Measurements from ENCODE around the gene SLC44A5.
"Not testable (repeated sequence)": the region's sequence is repeated elsewhere in the genome, so short reads cannot be mapped to it uniquely, and the experiment has no call there.

The SLC44A5 gene
- total RNA-seq, result 0 to 0.42 (median 0.11) reads per million in 18 experiments

DNA sequence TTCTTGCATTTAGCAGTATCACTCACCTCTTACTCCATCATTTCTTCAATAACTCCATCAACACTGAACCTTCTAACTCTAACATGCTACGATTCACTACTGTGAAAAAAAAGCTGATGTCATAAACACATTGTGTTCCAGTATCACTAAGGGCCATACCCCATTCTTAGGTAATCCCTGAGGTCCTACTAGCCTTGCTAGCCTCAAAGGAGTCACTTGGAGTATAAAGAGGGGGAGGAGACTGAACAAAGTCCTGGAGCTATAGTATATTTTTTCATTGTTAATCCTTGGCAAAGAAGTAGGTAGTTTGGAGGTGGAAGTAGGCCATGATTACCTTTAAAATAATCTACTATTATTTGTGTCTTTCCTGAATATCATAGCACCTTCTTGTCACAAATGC is at the start of gene SLC44A5:
Gene SLC44A5 (minus strand): TSS at position 101 of the 400 bp plus-strand sequence. CDS start 69,667 bp downstream, outside the sequence.
- DNase-seq, result no peak

DNA sequence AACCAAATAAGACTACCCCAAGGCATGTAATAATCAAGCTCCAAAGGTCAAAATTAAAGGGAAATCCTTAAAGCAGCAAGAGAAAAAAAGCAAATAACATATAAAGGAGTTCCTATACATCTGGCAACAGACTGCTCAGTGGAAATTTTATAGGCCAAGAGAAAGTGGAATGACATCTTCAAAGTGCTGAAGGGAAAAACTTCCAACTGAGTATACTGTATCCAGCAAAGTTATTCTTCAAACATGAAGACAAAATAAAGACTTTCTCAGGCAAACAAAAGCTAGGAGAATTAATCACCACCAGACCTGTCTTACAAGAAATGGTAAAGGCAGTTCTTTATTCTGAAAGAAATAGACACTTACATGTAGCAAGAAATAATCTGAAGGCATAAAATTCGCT is 45.0 kb upstream of the SLC44A5 start:
- no peak for DNase-seq

DNA sequence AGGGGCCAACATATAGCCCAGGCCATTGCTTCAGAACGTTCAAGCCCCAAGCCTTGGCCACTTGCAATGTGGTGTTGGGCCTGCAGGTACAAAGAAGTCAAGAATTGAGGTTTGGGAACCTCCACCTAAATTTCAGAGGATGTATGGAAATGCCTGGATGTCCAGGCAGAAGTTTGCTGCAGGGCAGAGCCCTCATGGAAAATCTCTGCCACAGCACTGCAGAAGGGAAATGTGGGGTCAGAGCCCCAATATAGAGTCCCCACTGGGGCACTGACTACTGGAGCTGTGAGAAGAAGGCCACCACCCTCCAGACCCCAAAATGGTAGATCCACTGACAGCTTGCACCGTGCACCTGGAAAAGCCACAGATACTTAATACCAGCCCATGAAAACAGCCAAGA is 36.3 kb upstream of the SLC44A5 start:
- DNase-seq, result not testable (repeated sequence)

DNA sequence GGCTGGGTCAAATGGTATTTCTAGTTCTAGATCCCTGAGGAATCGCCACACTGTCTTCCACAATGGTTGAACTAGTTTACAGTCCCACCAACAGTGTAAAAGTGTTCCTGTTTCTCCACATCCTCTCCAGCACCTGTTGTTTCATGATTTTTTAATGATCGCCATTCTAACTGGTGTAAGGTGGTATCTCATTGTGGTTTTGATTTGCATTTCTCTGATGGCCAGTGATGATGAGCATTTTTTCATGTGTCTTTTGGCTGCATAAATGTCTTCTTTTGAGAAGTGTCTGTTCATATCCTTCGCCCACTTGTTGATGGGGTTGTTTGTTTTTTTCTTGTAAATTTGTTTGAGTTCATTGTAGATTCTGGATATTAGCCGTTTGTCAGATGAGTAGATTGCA is 34.2 kb upstream of the SLC44A5 start:
- DNase-seq, result not testable (repeated sequence)

DNA sequence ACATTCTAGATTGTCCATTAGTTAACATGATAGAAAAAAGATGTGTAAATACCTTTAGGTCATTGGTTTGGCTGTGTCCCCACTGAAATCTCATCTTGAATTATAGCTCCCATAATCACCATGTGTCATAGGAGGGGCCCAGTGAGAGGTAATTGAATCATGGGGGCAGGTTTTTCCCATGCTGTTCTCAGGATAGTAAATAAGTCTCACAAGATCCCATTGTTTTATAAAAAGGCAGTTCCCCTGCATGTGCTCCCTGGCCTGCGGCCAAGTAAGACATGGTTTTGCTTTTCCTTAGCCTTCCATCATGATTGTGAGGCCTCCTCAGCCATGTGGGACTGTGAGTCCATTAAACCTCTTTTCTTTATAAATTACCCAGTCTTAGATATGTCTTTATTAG is 32.5 kb upstream of the SLC44A5 start:
- no peak for DNase-seq

DNA sequence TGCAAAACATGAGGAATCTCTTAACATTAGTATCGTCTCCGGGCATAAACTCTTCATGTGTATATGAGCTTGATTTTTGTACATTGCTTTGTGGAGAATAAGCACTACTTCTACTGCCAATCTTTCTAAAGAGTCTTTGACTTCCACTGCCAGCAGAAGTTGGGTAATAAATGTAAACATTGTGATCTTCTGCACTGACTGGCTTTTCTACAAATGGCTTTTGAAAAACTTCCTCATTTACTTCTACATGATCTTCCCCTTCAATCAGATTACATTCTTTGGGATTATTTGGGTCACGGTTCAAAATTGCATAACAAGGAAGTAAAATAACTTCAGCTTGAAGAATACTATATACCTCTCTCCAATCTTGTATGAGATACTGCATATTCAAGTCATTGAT is 30.4 kb upstream of the SLC44A5 start:
- peak in 1 of 2 donors; percentile 16 for DNase-seq

DNA sequence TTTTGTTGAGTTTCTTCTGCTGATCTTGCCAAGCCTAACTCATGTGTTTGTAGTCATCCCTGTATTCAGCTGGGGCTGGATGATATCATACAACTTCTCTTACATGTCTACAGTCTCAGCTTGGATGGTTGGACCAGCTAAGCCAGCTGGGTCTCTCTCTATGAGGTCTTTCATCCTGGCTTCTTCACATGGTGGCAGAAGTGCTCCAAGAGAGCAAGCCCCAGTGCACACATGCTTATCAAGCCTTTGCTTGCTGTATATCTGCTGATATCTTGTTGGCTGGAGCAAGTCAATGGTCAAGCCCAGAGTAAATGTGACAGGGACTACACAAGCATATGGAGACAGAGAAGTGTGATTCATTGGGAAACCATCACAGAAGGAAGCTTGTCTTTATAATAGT is 29.2 kb upstream of the SLC44A5 start:
- DNase-seq, result no peak

DNA sequence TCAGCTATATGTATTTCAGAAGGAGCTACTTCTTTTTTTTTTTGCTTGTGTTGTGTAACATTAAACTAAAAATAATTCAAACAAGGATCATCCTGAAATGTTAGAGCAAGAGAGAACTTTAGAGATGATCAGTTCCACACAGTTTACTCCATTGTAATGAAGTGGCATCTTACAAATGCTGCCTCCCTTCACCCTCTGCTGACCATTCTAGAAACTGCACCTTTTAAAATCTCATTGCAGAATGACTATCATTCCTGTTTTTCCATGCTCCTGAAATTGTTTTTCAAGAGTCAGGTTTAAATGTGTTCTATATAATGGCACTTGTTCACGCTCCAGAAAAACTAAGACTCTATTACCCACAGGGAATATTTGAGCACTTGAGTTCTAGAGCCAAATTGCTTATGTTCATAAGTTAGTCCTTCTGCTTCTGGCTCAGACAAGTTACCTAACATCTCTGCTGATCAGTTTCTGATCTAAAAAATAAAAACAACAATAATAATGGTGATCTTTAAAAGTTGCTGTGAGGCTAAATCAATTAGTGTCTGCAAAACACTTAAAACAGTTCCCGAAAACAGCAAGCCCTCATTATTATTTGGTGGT is 21.5 kb upstream of the SLC44A5 start:
- peak; percentile 30 to 31 for DNase-seq

DNA sequence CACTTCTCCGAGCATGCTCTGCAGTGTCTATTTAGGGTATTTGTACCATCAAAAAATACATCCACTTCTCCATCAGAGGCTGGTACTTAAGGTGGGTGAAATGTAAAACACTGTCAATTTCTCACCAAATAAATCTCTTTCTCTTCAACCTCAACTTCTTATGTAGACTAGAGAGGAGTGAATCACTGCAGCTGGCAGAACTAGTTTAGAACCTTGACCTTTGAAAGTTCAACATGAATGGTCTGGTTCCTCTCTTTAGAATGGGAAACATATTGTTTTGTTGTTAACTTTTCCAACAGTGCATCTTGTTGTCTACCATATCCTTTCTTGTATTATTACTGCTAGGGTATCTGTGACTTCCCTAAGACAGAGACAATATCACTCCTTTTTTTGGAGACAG is 20.1 kb upstream of the SLC44A5 start:
- DNase-seq, result no peak

DNA sequence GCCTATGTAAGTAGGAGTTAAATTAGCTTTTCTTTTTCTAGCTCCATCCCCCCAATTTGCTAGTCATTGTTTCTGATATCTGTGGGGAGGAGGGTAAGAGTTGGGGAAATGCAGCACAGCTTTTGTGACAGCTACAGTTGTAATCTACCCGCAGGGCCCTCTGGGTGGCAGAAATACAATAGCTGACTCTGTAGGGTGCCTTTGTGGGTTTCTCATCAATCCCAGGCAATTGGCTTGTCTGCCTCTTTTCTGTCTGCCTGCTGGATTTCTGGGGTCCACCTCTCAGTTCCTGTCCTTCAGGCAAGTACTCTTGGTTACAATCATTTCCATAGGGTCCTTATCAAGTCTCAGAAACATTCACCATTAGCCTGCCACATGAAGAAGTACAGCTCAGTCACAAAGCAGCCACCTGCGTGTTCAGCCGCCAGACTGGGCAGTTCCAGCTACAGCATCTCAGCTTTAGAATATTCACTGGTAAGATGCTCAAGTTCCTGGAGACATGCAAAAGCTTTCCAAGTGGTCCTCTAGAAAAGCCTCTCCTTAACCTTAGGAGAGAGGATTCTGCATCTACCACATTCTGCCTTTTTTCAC is 19.2 kb upstream of the SLC44A5 start:
- DNase-seq, result no peak

DNA sequence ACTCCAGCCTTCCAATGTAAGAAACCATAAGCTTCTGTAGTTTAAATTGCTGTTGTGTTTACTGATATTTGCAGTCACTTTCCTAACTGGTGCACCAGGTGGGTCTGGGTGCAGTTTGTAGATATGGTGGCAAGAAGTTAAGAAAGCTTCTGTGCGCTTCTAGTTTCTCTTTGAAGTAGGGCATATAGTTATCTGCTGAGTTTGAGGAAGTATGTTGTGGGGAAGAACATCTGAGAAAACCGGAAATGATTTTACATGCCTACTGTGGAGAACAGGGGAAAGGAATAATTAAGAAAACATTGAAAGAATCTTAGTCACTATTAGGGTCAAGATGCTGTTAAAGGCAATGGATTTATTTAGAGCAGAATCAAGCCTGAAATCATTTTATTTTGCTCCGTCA is 14.9 kb upstream of the SLC44A5 start:
- no peak for DNase-seq

DNA sequence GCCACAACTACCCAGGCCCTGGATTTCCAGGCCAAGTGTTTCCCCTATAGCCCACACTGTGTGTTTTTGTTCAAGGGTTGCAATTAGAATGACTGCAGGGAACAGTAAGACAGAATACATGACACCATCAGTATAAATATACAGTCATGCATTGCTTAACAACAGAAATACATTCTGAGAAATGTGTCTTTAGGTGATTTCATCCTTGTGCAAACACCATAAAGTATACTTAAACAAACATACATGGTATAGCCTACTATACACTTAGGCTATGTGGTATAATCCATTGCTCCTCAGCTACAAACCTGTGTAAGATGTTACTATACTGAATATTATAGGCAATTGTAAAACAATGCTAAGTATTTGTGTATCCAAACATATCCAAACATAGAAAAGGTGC is 7.5 kb upstream of the SLC44A5 start:
- DNase-seq, result no peak

DNA sequence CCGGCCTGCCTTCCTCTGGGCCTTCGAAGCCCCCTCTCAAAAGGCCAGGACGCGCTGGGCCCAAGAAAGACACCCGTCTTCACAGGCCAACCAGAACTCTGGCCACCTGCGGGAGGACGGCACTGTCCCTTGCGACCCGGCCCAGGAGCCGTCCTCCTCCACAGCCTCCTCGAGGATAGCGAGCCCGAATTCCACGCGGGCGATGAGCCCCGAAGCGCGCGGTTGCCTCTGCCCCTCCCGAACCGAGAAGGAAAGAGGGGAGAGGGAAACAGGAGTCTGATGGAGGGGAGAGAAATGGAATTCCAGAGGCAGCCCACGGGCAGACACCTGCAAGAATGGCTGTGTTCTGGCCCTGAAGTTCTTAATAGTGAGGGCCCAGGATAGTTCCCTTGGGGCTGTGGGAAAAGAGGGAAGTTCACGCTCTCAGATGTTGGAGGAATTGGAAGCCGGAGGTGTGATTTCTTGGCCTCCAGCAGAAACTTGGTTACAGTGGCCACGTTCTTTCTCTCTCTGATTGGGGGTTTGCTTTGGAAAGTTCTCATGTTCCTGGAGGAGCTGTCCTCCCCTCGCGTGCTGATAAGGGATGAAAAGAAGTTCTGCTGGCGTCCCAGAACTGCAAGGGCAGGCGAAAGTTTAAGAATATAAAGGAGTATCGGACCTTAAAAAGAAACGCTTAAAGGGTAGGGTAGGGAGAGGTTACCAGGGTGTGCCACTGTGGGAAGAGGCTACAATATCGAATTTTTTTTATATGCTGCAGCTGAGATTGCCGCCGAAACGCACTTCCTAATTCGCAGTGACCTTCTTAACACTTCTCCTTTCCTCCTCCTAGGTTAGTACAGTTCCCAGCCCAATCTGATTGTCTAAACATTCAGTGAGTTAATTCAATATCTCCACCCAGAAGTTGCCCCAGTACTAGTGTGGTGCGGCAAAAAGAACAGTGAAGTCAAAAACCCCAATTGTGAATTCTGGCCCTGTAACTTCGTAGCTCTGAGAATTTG is 5.8 kb upstream of the SLC44A5 start:
- DNase-seq, result no peak

DNA sequence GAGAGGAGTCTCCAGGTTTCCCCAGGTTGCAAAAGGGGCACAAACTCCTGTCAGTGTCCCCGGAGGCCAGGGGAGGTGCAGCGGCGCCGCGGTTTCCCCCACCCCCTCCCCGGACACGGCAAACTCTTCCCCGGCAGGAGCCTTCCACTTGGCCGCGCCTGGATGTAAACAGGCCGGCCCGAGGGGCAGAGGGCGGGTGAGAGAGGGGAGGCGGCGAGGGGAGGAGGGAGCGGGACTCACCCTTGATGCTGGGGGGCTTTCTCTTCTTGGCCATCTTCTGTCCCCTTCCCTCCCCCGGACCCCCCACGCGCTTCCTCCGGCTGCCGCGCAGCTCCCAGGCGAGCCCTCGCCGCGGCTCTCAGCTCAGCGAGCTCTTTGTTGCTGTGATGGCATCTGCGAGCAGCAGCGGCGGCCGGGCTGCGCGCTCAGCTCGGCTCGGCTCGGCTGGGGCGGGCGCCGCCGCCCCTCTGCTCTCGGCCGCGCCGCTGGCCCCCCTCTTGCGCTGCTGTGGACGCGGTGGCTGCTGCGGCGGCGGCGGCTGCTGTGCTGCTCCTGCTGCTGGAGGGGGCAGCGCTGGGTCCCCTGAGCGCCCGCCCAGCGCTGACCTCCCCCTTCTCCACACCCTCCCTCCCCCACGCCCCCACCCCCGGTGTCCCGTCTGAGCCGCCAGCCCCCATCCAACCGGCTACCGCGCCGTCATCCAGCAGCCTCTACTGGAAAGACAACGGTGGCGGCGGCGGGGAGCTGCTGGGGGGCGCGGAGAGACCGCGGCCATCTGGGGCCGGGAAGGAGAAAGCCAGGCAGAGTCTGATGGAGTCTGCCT is 4.9 kb upstream of the SLC44A5 start:
- DNase-seq, result no peak

DNA sequence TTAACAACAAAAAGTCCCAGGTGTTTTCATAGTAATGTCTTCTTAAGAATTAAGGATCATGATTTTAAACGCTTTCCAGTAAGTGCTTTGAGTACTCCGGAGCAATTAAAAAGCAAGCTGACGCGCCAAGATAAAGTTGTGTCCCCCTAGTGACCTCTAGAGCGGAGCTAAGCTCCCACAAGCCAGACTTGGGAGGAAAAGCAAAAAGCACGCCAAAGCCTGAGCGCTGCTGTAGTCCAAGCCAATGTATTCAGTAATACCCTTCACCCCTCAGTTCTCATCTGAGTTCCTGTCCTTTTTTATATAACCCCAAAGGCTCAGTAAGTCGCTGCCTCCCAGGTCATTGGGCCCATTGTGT is 3.5 kb upstream of the SLC44A5 start:
- DNase-seq, result no peak

DNA sequence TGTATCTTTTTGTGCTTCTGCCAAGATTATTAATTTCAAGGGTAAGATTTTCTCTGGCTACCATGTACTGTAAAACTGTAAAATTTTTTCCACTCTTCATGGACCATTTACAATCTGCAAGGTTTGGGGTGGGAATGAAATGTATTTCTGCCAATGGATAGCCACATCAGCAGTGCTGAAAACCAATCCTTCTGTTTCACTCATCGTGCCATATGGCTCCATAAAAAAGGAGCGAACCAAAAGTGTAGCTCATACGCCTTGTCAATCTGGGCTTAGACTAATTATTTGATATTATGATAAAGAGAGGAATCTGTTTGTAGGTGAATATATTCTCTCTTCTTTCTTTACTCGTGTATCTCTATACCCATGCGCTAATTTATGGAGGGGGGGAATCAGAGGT is 3.0 kb upstream of the SLC44A5 start:
- no peak for DNase-seq

DNA sequence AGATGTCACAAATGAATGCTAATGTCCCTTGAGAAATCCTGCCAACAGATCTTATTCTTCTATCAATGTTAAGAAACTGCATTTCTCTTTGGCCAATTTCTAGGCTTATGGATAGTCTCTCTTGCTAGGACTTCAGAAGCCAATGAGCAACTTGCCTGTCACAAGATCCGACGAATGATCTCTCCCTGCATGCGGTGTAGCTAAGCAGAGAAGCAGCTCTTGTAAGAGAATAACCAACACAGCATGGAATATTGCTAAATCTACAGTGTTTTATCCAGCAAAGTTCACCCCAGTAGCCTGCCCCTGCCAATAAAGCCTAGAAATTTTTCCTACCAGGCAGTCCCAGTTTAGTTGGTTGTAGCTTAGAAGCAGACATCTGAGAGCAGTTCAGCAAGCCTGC is 2.1 kb upstream of the SLC44A5 start:
- no peak for DNase-seq

DNA sequence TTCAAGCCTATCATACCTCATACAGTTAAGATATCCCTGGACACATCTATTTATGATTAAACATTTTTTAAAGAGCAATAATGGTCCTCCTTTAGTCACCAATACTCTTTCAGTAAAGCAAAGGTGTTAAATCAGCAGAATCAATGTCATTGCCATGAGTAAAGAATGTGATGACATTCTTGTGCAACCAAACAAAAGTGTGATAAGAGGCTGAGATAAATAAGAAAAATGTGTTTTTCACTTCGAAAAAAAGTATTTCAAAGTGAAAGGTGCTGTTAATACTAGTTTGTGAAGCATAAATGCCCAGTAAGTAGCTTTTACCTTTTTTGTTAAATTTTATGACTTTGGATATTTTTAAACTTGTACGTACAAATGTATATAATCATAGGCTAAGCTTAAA is 8.4 kb downstream of the SLC44A5 start:
- DNase-seq, result no peak

DNA sequence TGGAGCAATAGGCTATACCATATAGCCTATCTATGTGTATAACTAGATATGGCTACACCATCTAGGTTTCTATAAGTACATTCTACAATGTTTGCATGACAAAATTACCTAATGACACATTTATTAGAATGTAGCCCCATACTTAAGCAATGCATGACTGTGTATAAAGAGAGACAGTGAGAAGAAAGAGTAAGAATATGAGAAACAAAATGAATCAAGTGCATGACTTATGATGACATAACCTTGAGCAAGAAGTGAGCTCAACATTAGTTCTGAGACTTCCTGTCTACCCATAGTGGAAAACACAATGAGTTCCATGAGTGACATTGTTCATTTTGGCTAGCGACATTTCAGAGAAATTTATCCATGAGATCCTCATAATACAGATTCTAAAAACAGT is 10.1 kb downstream of the SLC44A5 start:
- DNase-seq, result no peak

DNA sequence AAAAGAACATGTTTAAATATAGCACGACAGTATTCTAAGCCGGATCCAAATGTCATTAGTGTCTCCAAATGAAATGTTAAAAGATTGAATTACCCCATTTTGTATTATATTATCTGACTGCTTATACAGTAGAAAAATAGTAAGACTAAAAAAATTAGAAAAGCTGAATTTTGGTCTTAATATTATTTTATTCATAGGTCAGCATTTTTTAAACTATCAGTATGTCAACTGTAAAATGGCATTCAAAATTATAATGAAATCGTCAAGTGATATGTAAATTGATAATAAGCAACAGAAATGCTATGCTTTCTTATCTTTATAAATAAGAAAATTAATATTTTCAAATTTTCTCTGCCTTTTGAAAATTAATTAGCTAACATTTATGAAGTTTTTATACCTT is 16.6 kb downstream of the SLC44A5 start:
- no peak for DNase-seq

DNA sequence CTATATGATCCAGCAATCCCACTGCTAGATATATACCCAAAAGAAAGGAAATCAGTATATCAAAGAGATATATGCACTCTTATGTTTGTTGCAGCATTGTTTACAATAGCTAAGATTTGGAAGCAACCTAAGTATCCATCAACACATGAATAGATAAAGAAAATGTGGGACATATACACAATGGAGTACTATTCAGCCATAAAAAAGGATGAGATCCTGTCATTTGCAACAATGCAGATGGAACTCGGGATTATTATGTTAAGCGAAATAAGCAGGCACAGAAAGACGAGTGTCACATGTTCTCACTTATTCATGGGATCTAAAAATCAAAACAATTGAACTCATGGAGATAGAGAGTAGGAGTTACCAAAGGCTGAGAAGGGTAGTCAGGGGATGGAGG is 17.5 kb downstream of the SLC44A5 start:
- DNase-seq, result not testable (repeated sequence)

DNA sequence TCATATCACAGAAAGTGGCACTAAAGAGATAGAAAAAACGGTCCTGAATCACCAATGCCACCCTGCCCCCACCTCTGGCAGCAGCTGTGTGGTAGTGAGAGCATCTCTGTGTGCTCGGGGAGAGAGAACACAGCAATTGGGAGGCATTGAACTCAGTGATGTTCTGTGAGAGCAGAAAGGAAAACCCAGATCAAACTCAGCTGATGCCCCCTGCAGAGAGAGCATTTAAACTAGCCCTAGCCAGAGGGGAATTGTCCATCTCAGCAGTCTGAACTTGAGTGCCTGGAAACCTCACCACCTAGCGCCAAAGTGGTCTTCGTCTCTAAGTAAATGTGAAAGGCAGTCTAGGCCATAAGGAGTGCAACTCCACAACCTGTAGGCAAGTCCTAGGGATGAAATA is 21.3 kb downstream of the SLC44A5 start:
- no peak for DNase-seq
